Activated CD4-positive, alpha-beta T cell treated with anti-CD3 and anti-CD28 coated beads for 4 hours (primary cell): Measurements from ENCODE around the gene OR2T35.
"Not testable (repeated sequence)": the region's sequence is repeated elsewhere in the genome, so short reads cannot be mapped to it uniquely, and the experiment has no call there.

Experiments
- DNase-seq, 2 donors: peaks; one replicate each; pipeline ENCODE4 v3.0.0-alpha.2; 2020

The OR2T35 gene, protein sequence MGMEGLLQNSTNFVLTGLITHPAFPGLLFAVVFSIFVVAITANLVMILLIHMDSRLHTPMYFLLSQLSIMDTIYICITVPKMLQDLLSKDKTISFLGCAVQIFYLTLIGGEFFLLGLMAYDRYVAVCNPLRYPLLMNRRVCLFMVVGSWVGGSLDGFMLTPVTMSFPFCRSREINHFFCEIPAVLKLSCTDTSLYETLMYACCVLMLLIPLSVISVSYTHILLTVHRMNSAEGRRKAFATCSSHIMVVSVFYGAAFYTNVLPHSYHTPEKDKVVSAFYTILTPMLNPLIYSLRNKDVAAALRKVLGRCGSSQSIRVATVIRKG

DNA sequence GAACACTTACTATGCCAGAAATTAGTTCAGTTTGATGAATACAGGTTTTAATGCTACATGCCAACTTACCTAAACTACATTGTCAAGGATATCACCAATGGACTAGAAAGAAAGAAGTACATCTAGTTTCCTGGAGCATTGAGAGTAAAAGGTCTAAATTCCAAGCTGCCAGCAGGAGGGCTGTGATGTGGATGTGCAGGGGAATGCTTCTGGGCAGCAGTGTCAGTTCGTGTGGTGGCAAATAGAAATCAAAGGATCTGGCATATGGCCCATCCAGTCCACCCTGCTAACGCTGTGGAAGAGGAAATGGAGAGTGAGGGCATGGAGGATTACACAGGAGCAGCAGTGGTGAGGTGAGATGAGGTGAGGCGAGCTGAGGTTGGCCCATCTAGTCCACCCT, at the start of gene OR2T35:
Gene OR2T35, minus strand, starts transcription at position 101 of the 400 bp plus-strand sequence. CDS start 6,020 bp downstream, outside the sequence.
- not testable (repeated sequence) for DNase-seq

DNA sequence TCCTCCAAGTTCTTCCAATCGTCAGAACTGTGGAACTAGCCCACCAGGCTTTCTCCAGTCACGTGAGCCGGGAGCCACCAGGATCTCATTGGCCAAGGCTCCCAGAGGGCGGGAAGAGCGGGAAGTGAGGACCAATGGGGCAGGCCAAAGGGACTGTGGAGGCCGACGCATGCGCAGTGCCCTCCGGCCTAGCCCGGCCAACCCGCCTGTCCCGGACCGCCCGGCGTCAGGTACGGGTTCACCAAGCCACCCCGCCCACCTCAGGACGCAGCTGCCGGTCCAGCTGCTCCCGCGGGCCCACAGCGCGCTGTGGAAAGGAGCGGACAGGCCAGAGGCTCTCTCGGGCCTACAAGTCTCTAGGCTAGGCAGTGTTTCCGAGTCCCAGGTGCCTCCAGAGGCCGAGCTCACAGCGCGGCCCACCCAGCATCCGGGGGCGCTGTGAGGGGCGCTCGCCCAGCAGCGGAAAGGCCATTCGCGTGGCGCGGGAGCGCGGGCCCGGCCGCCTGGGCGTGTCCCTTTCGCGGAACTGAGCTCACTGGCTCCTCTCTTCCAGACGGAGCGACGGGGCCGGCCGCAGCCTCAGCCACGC, 46.6 kb upstream of the OR2T35 start:
- DNase-seq = no peak

DNA sequence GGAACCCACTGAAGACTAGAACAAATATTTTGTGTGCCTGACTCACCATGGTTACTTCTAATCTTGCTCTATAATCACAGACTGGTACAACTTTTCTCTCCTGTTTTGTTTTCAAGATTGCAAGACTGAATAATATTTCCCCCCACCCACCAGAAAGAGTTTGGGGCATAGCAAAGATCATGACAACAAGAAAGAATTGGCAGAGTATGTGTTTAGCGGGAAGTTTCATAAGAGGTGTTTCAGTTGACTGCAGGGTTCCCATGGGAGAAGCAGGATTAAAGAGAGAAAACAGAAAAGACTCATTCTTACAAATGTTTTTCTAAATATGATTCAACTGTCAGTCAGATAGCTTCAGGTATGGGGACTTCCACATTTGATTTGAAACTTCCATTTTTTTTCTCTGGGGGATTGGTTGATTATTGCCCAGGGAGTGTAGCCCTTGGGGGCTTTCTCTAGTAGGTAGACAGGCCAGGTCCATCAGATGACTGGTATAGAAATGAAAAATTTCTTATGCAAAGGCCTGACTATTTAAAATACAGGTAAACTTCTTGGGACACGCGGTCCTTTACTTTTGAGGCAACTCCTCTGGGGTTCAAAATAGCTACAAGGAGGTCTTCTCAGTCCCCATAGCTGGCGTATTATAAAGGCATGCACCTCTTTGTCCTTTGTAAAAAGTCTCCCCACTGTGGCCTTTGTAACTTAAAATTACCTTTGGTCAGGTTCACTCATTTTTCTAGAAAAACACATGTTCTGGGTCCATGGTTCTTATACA, 43.6 kb upstream of the OR2T35 start:
- DNase-seq = no peak

DNA sequence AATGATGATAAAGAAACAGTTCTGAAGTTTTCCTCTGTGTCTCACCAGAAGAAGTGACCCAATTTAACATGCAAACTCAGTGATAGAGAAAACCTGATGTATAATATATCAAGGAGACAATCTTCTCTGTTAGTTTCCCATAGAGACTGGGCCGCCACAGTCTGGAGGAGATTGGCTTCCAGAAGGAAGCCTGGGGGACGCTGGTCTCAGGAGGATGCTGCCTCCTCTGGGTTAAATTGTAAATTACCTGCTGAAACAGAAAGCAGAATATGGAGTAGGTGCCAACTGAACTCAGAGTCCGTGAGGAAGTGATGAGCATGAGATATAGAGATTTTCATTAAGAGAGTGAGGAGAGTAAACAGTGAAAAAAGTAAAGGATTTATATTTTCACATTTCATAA, 41.7 kb upstream of the OR2T35 start:
- no peak for DNase-seq

DNA sequence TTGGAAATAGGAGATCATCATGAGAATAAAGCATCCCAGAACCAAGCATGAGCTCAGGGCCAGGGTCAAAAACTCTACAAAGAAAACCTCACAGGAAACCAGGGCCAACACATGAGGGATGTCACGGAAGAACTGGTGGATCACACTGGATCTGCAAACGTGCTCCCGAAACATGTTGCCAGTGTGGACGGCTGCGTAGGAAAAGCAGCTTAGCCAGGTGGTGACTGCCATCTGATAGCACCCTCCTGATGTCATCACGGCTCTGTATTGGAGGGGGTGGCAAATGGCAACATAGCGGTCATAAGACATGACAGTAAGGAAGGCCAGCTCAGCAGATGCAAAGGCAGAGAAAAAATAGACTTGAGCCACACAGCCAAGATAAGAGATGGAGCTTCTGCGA, 36.6 kb upstream of the OR2T35 start:
- DNase-seq = no peak

DNA sequence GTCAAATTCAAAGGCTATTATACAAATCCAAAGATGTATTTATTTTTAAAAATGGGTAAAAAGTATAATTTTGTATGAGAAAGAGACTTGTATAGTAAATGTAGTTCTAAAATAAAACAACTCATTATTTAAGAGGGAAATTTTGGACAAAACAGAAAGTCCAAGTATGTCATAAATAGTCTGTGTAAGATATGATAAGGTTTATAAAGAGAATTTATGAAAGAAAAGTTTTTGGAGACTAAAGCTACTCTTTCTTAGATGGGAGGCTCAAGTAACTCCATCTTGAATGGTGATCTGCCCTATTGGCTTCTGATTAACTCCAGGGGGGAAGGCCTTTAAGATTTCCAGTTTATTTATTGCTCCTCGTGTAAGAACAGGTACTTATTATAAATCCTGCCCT, 24.9 kb upstream of the OR2T35 start:
- DNase-seq = no peak

DNA sequence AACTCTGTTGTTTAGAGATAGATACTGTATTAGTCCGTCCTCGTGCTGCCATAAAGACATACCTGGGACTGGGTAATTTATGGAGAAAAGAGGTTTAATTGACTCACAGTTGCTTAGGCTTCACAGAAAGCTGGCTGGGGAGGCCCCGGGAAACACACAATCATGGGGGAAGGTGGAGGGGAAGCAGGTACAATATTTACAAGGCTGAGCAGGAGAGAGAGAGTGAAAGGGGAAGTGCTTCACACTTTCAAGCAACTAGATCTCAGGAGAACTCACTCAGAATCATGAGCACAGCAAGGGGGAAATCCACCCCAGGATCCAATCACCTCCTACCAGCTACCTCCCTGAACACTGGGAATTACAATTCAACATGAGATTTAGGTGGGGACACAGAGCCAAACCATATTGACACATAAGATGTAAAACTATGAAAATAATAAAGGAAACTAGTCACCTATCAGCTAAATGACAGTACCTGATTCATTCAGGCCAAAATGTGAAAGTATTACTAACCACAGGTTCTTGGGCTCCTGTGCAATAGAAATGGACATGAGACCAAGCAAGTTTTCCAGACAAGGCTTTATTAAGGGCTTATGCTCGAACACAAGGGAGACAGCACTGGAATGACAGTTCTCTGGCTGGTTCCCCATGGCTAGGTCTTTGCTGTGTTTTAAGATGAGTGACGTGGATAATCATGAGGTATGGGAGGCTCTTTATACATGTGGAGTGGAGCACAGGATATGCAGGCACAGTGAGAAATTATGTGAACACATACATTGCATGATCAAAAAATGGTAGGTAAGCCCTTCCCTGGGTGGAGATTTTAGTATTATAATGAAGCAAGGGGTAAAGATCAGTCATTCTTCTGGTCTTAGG, 18.6 kb upstream of the OR2T35 start:
- not testable (repeated sequence) for DNase-seq

DNA sequence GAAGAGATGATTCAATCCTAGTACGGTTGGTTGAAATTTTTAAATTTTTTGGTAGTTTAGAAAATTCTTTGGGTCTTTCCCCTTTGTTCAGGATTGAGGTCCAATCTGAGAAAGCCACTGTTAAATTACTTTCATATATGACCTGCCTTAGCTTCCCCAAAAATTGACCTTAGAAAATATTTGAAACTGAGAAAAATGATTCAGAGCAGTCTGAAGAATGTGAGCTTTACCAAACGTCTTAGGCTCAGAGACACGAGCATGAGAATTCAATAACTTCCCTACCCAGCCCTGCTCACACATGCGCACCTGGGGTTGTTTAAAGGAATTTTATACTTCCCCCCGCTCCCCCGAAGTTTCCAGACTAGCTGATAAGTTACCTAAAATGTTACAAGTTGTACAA, 11.7 kb upstream of the OR2T35 start:
- DNase-seq = not testable (repeated sequence)

DNA sequence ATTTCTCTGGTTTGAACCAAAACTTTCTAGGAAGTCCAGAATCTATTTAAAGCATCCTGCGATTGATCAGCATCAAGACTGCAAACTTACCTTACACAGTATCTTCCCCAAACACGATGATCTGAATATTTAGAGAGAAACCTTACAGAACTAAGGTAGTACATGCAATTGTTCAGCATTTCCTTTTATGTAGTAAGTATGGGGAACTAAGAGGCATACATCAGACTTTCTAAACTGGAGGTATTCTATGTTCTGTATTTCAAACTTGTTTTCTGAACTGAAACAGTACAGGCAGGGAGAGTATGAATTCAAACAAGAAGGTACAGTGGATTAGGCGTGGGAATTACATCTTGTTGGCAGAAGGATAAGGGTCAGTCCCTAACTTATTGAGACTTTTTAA, 10.3 kb upstream of the OR2T35 start, which contains the start of gene OR2T27:
Gene OR2T27, minus strand, starts transcription at position 175 of the 400 bp plus-strand sequence. CDS start 4,644 bp downstream, outside the sequence.
- not testable (repeated sequence) for DNase-seq

DNA sequence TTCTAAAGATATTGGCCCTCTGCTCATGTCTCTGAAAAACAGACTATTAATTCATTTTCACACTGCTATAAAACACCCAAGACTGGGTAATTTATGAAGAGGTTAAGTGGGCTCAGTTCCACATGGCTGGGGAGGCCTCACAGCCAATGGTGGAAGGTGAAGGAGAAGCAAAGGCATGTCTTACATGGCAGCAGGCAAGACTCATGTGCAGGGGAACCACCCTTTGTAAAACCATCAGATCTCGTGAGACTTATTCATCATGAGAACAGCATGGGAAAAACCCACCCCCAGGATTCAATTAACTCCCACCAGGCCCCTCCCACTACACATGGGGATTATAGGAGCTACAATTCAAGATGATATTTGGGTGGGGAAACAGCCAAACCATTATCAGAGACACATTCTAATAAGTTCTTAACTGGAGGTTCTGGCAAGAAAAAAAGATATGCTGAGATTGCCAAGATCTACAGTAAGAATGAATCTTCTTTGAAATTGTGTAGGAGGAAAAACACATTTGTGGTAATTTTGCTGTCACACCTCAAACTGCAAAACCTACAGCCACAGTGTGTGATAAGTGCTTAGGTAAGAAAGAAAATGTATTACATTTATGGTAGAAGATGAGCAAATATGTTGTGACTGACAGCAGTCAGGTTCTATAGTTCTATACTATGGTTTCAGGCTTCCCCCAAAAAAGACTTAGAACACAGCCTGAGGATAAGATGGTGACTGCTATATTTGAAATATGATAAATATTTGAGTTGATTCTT, 3.9 kb upstream of the OR2T35 start:
- not testable (repeated sequence) for DNase-seq

DNA sequence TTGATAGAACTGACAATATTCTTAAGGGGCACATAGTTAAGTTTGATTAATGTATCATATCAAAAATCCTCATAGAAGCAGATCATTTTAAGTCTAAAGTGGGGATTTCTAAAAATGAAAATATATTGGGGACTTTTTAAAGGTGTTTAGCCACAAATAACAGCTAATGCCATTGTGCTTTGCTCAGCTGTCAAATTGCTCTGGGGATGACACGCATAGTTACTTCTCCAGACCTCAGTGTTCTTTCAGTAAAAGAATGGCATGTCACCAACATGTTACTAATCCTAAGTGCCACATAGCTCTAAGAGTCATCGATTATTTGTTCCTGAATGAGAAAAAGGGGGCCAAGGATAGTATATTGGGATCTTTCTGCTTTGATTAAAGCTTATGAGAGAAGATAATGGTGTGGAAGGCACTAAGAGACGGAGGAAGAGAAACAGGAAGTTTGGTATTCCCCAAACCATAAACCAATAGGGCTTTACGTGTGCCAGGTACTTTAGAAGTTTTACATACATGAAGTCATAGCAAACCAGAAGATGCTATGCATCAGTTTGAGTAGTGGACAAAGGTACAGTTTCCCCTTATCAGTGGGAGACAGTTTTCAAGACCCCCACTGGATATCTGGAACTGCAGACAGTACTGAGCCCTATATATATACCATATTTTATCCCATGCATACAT, 2.0 kb downstream of the OR2T35 start:
- not testable (repeated sequence) for DNase-seq

DNA sequence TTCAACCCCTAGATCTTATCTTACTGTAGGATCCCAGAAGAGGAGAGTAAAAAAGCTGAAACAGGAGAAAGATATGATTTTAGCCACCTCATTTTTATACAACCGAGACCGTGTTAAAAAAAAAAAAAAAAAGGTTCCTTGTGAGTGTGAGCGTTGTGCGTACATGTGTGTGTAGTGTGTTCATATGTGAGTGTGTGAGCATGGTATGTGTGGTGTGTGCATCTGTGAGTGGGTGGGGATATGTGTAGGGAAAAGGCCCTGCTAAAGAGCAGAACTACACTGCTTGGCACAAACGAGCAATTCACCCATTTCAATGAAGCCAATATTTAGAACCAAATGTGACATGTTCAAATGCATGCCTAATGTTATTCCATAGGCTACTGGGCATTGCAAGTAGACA, 3.5 kb downstream of the OR2T35 start:
- DNase-seq = not testable (repeated sequence)

DNA sequence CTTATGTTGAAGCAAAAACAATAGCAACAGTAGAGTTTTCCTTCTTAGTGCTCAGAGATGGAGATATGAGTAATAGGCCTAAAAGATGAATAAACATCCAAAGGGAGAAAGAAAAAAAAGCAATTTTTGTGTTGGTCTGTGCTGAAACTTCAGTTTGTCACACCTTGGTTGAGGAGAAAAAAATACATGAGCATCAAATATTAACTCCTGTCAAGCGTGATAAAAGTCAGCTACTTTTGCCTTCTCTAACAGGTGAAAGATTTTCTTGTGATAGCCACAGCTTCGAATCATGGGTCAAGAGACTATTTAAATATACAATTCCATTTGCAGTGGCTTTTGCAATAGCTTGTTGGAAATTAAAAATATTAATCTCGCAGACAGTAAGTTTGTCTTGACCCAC, 4.2 kb downstream of the OR2T35 start:
- DNase-seq = not testable (repeated sequence)

DNA sequence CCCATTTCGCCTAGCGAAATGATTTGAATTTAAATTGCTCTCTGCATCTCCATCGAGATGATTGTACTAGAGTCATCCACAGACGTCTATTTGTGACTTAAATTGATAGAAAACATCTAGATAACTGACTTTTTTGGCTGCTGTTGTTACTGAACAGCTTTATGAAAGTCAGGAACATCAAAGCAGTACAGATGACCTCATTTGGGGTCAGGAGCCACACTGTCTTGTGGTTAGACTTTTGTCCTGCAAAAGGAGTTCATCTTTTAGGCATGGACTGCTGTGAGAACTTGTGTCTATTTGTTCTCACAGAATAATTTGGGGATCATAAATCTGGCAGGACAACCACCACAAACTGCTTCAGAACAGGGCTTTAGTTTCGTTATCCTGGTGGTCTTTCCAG, 5.4 kb downstream of the OR2T35 start:
- DNase-seq = not testable (repeated sequence)

DNA sequence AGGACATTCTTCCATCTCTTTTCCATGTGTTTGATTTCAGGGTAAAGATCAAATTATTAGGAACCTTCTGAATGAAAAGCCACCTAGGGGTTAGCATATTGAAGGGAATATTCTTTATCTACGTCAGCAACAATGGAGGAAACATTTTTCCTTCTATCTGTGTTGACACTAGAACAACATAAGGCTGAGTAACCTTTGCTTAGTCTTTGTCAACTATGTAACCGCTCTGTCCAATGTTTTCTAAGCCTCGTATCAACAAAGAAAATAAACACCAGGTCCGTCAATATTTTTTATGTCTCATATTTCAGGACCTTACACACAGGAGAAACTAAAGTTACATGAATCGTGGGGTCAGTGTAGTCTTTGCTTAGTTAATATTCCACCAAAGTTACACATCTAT, 8.5 kb downstream of the OR2T35 start:
- DNase-seq = not testable (repeated sequence)

DNA sequence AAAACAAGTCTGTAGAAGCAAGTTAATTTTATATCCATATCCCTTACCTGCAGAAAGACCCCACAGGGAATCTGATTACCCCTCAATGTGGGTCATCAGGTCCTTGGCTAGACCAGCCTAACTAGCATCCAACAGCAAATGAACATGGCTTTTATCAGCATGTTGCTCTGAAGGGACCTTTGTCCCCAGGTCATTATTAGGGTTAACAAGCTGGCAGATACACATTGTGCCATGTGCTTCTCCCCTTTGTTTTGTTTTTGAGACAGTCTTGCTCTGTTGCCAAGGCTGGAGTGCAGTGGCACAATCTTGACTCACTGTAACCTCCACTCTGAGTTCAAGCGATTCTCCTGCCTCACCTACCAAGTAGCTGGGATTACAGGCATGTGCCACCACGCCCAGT, 10.1 kb downstream of the OR2T35 start, which contains the start of gene OR2T11:
Gene OR2T11, minus strand, starts transcription at position 101 of the 400 bp plus-strand sequence. CDS start 7,963 bp downstream, outside the sequence.
- not testable (repeated sequence) for DNase-seq

DNA sequence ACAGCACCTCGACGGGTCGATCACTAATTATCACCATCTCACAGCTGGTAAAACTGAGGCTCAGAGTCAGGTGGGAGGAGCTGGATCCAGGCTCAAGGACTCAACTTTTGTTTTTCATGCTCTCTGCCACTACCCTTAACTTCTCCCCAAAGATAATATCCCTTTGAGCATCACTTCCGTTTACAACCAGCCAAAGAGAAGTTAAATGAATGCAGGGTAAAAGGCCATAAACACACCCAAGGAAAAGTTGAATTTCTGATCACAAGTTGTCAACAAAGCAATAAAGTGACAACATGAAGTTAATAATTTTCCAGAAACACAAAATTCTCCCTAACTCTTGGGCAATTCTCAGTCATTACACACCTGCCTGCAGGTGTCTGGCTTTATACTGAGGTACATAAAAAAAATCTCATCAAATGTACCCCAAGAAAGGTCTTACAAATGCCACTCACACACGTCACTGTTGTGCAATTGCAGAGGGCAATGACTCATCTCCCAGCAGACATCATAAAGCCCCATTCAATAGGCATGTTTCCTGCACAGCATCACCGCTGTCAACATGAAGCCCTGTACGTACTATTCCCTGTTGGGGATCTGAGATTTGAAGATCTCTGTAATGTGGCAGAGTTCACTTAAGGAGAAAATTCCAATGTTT, 13.6 kb downstream of the OR2T35 start:
- no peak for DNase-seq

DNA sequence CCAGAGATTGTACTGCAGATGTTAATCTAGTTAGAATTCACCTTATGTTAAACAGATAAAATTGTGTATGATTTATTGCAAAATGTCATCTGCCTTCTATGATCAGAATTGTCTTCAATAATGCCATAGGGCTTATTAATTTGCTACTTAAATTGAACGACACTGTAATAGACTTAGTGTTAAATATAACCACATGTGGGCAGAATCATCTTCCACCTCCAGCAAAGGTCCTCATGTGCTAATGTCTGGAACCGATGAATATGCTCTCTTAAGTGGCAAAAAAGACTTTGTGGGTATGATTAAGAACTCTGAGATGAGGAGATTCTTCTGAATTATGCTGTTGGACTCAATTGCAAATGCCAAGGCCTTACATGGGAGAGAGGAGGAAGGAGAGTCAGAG, 14.5 kb downstream of the OR2T35 start:
- DNase-seq = no peak

DNA sequence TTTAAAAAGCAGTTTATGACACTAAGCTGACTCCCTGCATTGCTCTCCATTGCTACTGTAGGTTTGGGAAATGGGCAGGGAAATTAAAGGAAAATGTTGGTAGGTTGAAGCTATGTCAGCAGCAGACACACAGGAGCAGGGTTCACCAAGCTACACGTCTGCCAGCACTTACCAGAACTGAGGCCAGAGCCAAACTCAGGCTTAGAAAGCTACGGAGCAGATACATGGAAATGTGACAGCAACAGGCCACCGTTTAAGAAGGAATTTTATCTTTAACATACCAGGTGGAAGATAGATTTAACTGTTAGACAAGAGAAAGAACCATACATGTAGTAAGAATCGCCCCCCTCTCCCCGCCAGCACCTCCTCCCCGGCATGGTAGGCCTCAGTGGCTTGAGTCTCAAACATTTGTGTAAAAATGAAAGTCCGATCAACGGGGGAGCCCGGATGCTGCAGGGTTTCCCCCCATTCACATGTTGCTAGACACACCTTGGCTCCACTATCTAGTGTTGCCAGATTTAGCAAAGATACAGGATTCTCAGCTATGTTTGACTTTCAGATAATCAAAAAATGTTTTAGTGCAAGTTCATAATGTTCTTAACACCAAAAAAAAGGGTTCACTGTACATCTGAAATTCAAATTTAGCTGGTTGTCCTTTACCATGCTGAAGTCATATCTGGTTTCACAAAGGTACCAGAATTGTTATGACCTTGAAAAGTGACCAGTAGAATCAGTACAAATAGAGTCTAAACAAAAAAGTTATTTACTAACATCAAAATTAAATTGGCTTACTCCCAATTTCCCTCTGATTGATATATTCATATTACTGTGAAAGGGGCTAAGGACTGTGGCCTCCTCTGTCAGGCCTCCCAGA, 16.9 kb downstream of the OR2T35 start:
- no peak for DNase-seq
